Middle frontal gyrus (tissue), 1 donor: ENCODE data around the gene PLA2G4C.

Experiments used
- DNase-seq: peaks from one replicate; pipeline ENCODE4 v3.0.0-alpha.2; 2015; ENCODE audit warnings: low spot score; ENCODE audit errors: extremely low spot score

The PLA2G4C gene

GRCh38 chr19:48110350-48110966 is at the start of gene PLA2G4C:
TSS of gene PLA2G4C (minus strand) at chr19:48110817. CDS start at chr19:48106529, 4,288 bp downstream.
- DNase-seq = peak; percentile 82

- DNase-seq = no peak
Observed at GRCh38 chr19:48158210-48158790, 47.7 kb upstream of the PLA2G4C start.

GRCh38 chr19:48154003-48154402 is 43.4 kb upstream of the PLA2G4C start:
- no peak for DNase-seq

- peak; percentile 72 for DNase-seq
Observed at GRCh38 chr19:48152551-48152950, 41.9 kb upstream of the PLA2G4C start.

GRCh38 chr19:48149430-48149829 is 38.8 kb upstream of the PLA2G4C start:
- DNase-seq = no peak

- DNase-seq = no peak
Observed at GRCh38 chr19:48148576-48148975, 38.0 kb upstream of the PLA2G4C start.

GRCh38 chr19:48147597-48148175 is 37.1 kb upstream of the PLA2G4C start:
- DNase-seq = no peak

GRCh38 chr19:48139053-48139452 is 28.4 kb upstream of the PLA2G4C start:
- DNase-seq = no peak

GRCh38 chr19:48137411-48137810 is 26.8 kb upstream of the PLA2G4C start:
- no peak for DNase-seq

- no peak for DNase-seq
Observed at GRCh38 chr19:48136547-48136946, 25.9 kb upstream of the PLA2G4C start.

GRCh38 chr19:48135411-48135810 is 24.8 kb upstream of the PLA2G4C start:
- no peak for DNase-seq

- no peak for DNase-seq
Observed at GRCh38 chr19:48133094-48133493, 22.5 kb upstream of the PLA2G4C start.

- no peak for DNase-seq
Observed at GRCh38 chr19:48127561-48127960, 16.9 kb upstream of the PLA2G4C start.

- DNase-seq = no peak
Observed at GRCh38 chr19:48123907-48124651, 13.5 kb upstream of the PLA2G4C start.

GRCh38 chr19:48122421-48122820 is 11.8 kb upstream of the PLA2G4C start:
- no peak for DNase-seq

- no peak for DNase-seq
Observed at GRCh38 chr19:48121909-48122371, 11.3 kb upstream of the PLA2G4C start.

- DNase-seq = no peak
Observed at GRCh38 chr19:48121066-48121465, 10.4 kb upstream of the PLA2G4C start.

GRCh38 chr19:48120505-48120904 is 9.9 kb upstream of the PLA2G4C start:
- DNase-seq = no peak

- DNase-seq = no peak
Observed at GRCh38 chr19:48118131-48118517, 7.5 kb upstream of the PLA2G4C start.

- DNase-seq = no peak
Observed at GRCh38 chr19:48117515-48118130, 7.0 kb upstream of the PLA2G4C start.

GRCh38 chr19:48113190-48113917 is 2.7 kb upstream of the PLA2G4C start:
- no peak for DNase-seq
